ENCODE measurements around the gene FASTK.

Gene FASTK

DNA sequence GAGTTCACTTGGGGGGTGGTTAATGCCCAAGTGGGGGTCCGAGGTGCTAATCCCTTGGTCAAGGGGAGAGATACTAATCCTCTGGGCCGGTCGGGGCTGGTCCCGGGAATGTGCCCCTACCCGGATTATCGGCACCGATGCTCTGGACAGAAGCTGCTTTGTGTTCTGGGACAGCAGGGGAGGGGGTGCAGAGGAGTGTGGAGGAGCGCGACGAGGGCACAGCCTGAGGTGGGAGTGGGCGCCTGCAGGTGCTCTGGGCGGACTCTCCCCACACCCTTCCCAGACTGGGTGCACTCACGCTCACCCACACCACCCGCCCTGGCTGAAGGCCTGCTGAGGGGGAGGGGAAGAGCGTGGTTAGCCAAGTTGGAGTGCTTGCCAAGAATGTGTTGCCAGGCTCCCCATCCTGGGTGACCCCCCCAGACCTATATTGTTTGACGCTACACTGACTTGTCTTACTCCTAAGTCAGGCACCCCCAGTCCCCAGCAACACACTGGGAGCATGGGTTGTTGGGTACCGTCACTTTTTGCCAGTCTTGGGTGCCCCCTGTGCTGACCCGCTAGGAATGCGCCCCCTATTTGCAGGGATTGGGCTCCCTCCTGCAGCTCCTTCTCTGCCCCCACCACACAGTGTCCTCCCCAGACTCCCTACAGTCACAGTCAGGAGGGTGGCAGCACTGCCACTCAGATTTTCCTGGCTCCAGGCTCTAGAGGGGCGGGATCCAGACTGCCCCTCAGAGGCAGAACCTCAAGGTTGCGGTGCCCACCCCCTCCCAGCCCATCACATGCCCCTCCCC, 20.0 kb downstream of the FASTK start:
- in situ Hi-C loops (cut with HindIII; ENCODE audit: low sequenced_read_pairs), result no loop called here
- peak overlapping the region; percentile 85 for H3K4me3 ChIP-seq (ENCODE audit: low read depth, low read length)
- TF ChIP-seq, protein P1, sequence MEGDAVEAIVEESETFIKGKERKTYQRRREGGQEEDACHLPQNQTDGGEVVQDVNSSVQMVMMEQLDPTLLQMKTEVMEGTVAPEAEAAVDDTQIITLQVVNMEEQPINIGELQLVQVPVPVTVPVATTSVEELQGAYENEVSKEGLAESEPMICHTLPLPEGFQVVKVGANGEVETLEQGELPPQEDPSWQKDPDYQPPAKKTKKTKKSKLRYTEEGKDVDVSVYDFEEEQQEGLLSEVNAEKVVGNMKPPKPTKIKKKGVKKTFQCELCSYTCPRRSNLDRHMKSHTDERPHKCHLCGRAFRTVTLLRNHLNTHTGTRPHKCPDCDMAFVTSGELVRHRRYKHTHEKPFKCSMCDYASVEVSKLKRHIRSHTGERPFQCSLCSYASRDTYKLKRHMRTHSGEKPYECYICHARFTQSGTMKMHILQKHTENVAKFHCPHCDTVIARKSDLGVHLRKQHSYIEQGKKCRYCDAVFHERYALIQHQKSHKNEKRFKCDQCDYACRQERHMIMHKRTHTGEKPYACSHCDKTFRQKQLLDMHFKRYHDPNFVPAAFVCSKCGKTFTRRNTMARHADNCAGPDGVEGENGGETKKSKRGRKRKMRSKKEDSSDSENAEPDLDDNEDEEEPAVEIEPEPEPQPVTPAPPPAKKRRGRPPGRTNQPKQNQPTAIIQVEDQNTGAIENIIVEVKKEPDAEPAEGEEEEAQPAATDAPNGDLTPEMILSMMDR (IDR thresholded peaks at IDR 0.05; ENCODE audit: low read depth, low read length), result peak; percentile 28
- peak; percentile 43 for DNase-seq (ENCODE audit: low read depth, low spot score)

DNA sequence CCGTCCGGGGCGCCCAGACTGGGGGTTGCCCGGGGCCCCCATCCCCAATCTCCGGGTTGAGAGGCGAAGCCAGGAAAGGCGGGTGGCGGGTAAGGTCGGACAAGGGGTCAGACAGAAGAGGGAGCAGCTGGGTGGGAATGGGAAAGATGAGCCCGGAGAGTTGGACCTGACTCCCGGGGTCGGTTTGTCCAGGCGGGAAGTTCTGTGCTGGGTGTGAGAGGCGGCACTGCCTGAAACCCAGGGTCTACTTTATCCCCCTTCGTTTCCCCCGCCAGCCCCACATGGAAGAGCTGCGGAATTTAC, 20.5 kb downstream of the FASTK start:
- peak overlapping the region; percentile 85 for H3K4me3 ChIP-seq (ENCODE audit: low read depth, low read length)
- no peak for DNase-seq (ENCODE audit: low read depth, low spot score)
- in situ Hi-C loops (cut with HindIII; ENCODE audit: low sequenced_read_pairs), result no loop called here
- TF ChIP-seq, protein P1 (IDR thresholded peaks at IDR 0.05; ENCODE audit: low read depth, low read length), result no peak

DNA sequence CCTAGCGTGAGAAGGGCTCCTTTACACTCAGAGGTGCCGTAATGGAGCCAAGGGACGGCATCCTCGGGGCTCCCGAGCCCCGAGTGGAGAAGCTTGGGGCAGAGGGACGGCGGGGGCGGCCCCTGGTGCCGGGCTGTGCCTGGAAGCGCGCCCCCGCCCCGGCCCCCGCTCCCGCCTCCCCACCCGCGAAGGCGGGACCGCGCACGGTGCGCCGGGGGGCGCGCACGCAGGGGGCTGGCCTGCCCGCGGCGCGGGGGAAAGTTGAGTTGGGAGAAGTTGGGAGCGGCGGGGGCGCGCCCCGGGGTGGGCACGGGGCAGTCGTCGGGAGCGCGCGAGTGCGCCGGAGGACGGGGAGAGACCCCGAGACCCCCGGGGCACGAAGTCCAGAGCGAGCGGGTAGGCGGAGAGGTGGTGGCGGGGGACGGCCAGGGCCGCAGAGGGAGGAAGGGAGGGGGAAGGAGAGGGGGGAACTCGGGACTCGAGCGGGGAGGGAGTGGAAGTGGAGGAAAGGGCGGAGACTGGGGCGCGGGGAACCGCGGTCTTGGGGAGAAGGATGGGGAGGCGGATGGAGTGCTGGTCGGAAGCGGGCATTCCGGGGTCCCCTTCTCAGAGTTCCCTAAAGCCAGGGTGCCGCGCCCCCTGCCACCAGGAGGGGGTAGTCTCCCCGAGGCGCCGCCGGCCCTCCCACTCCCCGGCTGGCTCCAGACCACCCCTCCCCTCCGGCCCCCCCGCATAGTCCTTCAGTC, 21.1 kb downstream of the FASTK start, which contains the start of gene SLC4A2:
SLC4A2 (plus strand) TSS at position 223 of the 746 bp plus-strand sequence. CDS start 2,399 bp downstream, outside the sequence.
- TF ChIP-seq, protein P1 (IDR thresholded peaks at IDR 0.05; ENCODE audit: low read depth, low read length), result peak; percentile 62
- in situ Hi-C loops (cut with HindIII; ENCODE audit: low sequenced_read_pairs), result no loop called here
- peak within 1 kb of the TSS; percentile 85 for H3K4me3 ChIP-seq (ENCODE audit: low read depth, low read length)
- peak; percentile 69 for DNase-seq (ENCODE audit: low read depth, low spot score)

DNA sequence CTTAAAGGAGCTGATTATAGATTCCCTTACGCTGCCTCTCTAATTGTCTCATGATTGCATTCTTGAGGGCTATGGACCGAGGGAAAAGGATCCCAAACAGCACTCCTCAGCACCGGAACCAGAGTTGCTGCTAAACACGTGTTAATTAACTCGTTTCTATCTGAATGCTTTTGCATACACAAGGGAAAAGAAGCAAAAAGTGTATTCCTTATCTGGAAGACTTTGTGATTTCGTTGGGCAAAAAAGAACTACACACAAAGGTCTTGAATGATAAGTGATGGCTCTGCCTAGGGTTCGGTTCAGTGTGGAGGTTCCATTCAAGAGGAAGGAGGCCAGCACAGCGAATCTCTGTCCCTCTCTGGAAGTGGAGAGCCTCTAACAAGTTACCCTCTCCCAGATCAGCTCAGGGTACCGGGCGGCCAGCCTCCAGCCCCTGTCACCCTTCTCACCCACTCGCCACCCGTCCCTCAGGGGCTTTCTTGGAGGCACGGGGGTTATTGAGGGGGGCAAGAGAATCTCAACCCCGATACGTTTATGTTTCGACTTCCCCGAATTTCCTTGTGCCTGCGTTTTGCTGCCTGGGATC, 21.7 kb downstream of the FASTK start:
- in situ Hi-C loops (cut with HindIII; ENCODE audit: low sequenced_read_pairs), result no loop called here
- TF ChIP-seq, protein P1 (IDR thresholded peaks at IDR 0.05; ENCODE audit: low read depth, low read length), result no peak
- DNase-seq (ENCODE audit: low read depth, low spot score), result peak; percentile 36
- H3K4me3 ChIP-seq (ENCODE audit: low read depth, low read length), result peak overlapping the region; percentile 41

DNA sequence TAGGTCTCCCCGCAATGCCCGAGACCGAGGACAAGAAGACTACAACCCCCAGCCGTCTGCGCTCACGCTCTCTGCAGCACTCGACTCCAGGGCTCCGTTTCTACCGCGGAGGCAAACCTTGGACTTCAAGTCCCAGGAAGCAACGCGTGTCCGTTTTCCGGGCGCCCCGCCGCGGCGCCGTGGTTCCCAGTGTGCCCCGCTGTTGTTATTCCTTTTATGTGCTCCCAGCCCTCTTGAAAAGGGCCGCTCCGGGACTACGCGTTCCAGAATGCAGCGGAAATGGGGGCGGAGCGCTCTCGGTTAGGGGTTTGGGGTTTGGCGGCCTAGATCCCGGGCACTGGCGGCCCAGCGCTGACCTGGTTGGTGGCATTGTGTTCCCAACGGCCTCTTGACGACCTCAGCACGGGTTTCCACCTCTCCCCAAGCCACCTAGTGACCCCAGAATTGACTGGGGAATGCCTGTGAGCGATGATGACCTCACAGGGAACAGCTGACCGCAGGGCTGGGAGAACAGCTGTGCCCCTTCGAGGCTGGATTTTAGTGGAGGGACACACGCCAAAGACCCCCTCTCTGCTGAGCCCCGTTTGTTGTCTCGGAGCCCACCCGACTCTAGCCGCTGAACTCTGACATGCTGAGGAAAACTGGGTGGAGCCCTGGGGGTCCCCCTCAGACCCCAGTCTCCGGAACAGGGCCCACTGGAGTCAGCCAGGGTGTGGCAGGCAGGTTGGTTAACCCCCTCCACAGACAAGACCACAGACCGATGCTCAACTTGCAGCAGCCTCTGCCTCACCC, 22.4 kb downstream of the FASTK start:
- peak; percentile 100 for DNase-seq (ENCODE audit: low read depth, low spot score)
- TF ChIP-seq, protein P1 (IDR thresholded peaks at IDR 0.05; ENCODE audit: low read depth, low read length), result no peak
- in situ Hi-C loops (cut with HindIII; ENCODE audit: low sequenced_read_pairs), result no loop called here
- peak overlapping the region; percentile 64 for H3K4me3 ChIP-seq (ENCODE audit: low read depth, low read length)

DNA sequence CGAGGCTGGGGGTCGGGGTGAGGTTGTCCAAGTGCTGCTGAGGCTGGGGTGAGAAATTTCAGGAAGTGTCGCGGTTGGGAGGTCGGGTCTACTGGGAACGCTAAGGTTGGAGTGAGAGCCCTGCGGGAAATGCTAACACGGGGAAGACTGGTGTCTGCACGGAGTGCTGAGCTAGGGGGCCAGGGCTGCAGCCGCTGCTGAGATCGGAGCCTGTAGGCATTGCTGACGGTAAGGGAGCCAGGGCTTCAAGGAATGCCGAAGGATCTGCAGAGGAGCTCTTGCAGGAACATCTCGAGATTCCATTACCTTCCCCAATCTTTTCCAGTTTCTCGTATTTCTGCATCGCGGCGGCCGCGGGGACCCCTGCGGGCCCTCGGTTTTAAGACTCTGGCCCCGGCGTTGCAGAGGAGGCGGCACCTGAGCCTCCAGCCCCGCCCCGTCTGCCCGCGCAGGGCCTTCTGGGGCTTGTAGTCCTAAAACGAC, 23.1 kb downstream of the FASTK start, which contains the start of gene CDK5:
CDK5 (minus strand) TSS at position 392 of the 483 bp plus-strand sequence; CDS start at position 343, 49 bp downstream.
- DNase-seq (ENCODE audit: low read depth, low spot score), result no peak
- in situ Hi-C loops (cut with HindIII; ENCODE audit: low sequenced_read_pairs), result no loop called here
- H3K4me3 ChIP-seq (ENCODE audit: low read depth, low read length), result peak within 1 kb of the TSS; percentile 64
- TF ChIP-seq, protein P1 (IDR thresholded peaks at IDR 0.05; ENCODE audit: low read depth, low read length), result no peak

Measured in astrocyte of the spinal cord (primary cell).